GM15510 (cell line): ENCODE data around the gene ANXA8L1.
"Not testable (repeated sequence)": the region's sequence is repeated elsewhere in the genome, so short reads cannot be mapped to it uniquely, and the experiment has no call there.

Source experiments
- POLR2A ChIP-seq: IDR thresholded peaks from 3 replicates; pipeline ENCODE4 v1.6.1; 2011; ENCODE audit warnings: borderline replicate concordance; ENCODE audit not compliant: insufficient read length; ENCODE audit errors: extremely low read depth

Gene ANXA8L1

GRCh38 chr10:46375406-46375805, at the start of gene ANXA8L1:
TSS of gene ANXA8L1 (plus strand) at chr10:46375776. CDS start at chr10:46375852, 76 bp downstream.
- TF ChIP-seq POLR2A, result not testable (repeated sequence)

- no peak for TF ChIP-seq POLR2A
Observed at GRCh38 chr10:46326066-46326465, 49.5 kb upstream of the ANXA8L1 start.

- no peak for TF ChIP-seq POLR2A
Observed at GRCh38 chr10:46326971-46327370, 48.6 kb upstream of the ANXA8L1 start.

GRCh38 chr10:46327685-46328084, 47.9 kb upstream of the ANXA8L1 start:
- TF ChIP-seq POLR2A, result no peak

- no peak for TF ChIP-seq POLR2A
Observed at GRCh38 chr10:46328853-46329689, 46.5 kb upstream of the ANXA8L1 start.

GRCh38 chr10:46329690-46330016, 45.9 kb upstream of the ANXA8L1 start:
- TF ChIP-seq POLR2A, result no peak

GRCh38 chr10:46330894-46331293, 44.7 kb upstream of the ANXA8L1 start:
- TF ChIP-seq POLR2A, result no peak
